Stimulated activated CD4-positive, alpha-beta T cell treated with anti-CD3 and anti-CD28 coated beads, Interleukin-15, amount 100 ng/mL, for 24 hours (primary cell): Measurements from ENCODE around the gene PPIF.

Source experiments
- DNase-seq: peaks from one replicate; pipeline ENCODE4 v3.0.0-alpha.2; 2020

The PPIF gene

GRCh38 chr10:79390057-79390456, 42.8 kb downstream of the PPIF start:
- no peak for DNase-seq

- peak; percentile 1 for DNase-seq
Observed at GRCh38 chr10:79390551-79391229, 43.4 kb downstream of the PPIF start.

- no peak for DNase-seq
Observed at GRCh38 chr10:79391231-79392019, 44.2 kb downstream of the PPIF start.

GRCh38 chr10:79392020-79392398, 44.7 kb downstream of the PPIF start:
- no peak for DNase-seq

- no peak for DNase-seq
Observed at GRCh38 chr10:79392506-79393176, 45.4 kb downstream of the PPIF start.

- no peak for DNase-seq
Observed at GRCh38 chr10:79393221-79393923, 46.1 kb downstream of the PPIF start.

- DNase-seq = no peak
Observed at GRCh38 chr10:79393924-79394610, 46.8 kb downstream of the PPIF start.

- no peak for DNase-seq
Observed at GRCh38 chr10:79394664-79395063, 47.4 kb downstream of the PPIF start.

- DNase-seq = no peak
Observed at GRCh38 chr10:79396520-79396919, 49.3 kb downstream of the PPIF start.

GRCh38 chr10:79397051-79397450, 49.8 kb downstream of the PPIF start:
- DNase-seq = no peak

GRCh38 chr10:79397575-79398303, 50.5 kb downstream of the PPIF start:
- DNase-seq = no peak

GRCh38 chr10:79398642-79399041, 51.4 kb downstream of the PPIF start:
- no peak for DNase-seq

GRCh38 chr10:79399223-79399831, 52.1 kb downstream of the PPIF start:
- peak; percentile 18 for DNase-seq

GRCh38 chr10:79400146-79401004, 53.1 kb downstream of the PPIF start:
- peak; percentile 71 for DNase-seq

- no peak for DNase-seq
Observed at GRCh38 chr10:79401015-79401921, 54.0 kb downstream of the PPIF start.

- DNase-seq = no peak
Observed at GRCh38 chr10:79402625-79402946, 55.3 kb downstream of the PPIF start.

GRCh38 chr10:79402951-79403350, 55.7 kb downstream of the PPIF start:
- no peak for DNase-seq

- no peak for DNase-seq
Observed at GRCh38 chr10:79403441-79404230, 56.4 kb downstream of the PPIF start.

- no peak for DNase-seq
Observed at GRCh38 chr10:79404231-79404609, 57.0 kb downstream of the PPIF start.
